HG02852 (cell line): ENCODE data around the gene AGO4.
"Not testable (repeated sequence)": the region's sequence is repeated elsewhere in the genome, so short reads cannot be mapped to it uniquely, and the experiment has no call there.

Source experiments
- ATAC-seq: cut with Tn5 transposase; IDR thresholded peaks from one replicate; pipeline ENCODE4 v1.9.1; 2021; ENCODE audit warnings: mild to moderate bottlenecking, moderate library complexity; ENCODE audit not compliant: unreplicated experiment

AGO4 gene

DNA sequence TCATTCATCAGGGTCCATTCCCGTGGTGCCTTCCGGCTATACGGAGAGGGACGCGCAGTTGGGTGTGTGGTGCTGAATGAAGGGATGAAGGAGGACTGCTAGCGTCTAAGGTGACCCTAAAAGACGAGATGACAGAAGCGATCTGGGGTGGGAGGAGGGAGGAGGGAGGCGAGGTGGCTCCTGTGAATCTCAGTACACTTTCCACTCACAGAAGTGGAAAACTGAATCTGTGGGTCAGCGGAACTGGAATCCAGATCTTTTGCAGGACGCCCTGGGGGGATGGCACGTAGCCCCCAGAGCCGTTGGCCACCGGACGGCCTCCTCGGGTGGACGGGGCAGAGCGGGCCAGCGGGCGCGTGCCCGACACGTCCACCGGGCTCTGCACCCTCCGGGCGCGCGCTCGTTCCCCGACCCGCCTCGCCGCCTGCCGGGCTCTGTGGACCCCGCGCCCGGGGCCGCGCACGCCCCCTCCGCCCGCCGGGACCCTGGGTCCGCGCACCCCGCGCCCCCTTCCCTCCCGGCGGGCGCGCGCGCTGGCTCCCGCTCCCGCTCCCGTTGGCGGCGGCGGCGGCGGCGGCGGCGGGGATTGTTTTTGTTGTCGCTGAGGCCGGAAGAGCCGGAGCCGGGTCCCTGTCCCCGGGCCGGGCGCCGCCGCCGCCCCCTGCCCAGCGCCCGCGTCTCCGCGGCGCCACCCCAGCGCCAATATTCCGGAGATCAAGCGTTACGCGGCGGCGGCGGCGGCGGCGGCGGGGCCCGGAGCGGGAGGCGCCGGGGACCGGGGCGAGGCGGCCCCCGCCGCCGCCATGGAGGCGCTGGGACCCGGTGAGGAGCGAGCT is at the start of gene AGO4:
TSS of gene AGO4 (plus strand) at position 403 of the 836 bp plus-strand sequence. CDS start at position 804, 401 bp downstream.
- ATAC-seq, result peak; percentile 49

DNA sequence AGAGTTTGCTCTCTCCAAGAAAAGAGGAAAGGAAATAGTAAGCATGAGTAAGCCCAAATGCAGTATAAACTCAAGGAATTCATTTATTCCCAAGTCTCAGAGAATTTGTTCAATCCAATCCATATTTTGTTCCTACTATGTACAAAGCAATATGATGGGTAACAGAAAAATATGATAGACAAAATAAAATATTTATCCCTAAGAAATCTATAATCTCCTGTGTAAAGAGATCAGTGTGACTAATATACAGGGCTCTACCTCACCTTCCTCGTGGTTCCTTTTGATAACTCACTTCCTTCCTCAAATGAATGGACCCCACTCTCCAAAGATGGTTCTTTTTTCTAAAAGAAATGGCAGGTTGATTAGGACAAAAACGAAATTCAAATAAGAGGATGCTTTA is 45.7 kb upstream of the AGO4 start:
- ATAC-seq, result no peak

DNA sequence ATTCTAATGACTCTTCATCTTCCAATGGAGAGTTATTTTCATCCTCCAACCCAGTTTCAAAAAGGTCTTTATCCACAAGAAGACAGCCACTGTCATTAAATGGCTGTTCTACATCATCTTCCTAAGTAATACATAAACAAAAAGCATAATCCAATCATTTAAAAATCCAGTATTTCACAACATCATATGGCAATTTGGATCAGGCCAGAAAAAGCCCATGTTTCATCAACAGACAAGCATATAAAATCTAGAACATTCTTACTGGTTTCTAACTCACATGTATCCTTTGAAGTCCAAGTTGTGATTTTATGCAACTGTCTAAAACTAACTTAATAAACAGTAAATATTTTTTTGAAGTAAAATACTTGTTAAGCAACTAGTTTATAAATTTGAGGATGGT is 44.6 kb upstream of the AGO4 start:
- ATAC-seq, result no peak

- no peak for ATAC-seq
Observed at GRCh38 chr1:35764283-35764682, 43.5 kb upstream of the AGO4 start.

DNA sequence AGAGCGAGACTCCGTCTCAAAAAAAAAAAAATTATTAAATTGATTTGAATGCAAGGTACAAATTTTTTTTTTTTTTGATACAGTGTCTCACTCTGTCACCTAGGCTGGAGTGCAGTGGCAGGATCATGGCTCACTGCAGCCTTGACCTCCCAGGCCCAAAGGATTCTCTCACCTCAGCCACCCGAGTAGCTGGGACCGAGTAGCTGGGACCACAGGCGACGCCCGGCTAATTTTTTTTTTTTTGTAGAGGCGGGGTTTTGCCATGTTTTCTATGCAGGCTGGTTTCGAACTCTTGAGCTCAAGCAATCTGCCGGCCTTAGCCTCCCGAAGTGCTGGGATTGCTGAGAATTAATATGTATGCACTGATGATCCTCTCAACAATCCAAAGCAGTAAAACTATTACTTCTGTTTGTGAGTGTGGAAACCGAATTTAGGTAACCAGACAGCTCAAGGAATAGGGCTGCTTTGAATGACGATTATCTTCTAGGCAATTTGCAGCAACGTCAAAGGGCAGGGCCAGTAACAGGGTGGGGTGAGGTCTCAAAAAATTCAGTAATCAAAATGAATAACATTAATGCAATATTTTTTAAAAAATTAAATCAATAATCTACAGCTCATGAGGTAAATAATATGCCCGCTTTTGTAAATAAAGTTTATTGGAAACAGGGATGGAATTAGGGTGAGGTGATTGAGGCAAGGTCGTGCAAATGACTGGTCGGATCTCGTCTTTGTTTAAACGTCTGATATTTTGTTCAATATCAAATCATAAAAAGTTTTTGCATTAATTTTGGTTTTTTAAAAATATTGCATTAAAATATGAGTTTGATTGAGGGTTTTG is 39.2 kb upstream of the AGO4 start:
- no peak for ATAC-seq

DNA sequence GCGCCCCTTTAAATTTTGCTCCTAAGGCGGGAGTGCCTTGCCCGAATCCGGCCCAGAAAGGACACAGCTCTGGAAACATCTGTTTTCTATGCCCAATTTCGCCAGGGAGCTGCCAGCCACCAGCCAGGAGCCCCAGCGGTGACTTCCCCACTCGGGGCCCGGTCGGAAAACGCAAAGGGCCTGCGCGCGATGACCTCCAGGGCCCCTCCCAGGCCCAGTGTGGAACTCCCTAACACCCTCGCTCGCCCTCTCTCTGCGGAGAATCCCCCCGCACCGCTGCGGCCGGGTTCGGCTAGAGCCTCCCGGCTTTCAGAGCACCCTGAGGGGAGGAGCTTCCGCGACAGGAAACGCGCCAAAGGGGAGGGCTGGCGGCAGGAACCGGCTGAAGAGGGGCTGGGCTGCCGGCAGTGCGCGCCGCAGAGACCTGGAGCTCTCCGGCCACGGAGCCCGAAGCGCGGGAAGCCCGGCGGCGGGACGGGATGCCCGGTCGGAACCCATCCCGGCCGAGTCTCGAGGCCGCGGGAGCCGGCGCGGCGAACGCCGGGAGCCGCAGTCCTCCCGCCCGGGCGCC is 38.5 kb upstream of the AGO4 start:
- ATAC-seq, result peak; percentile 78

DNA sequence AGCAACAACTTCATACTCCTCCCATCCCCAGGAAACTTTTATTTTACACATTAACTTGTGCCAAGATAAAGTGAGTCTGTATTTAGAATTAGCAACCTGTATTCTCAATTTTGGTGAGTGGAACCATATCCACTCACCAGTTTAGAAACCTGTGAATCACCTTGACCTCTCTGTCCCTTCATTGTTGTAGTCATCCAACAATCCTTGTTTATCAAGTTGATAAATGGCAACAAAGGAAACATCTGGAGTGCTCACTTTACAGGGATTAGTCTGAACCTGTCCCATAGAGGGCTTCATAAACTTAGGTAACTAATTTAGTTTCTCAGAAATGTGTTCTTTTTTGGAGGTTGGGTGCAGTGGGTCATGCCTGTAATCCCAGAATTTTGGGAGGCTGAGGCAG is 34.1 kb upstream of the AGO4 start:
- no peak for ATAC-seq

DNA sequence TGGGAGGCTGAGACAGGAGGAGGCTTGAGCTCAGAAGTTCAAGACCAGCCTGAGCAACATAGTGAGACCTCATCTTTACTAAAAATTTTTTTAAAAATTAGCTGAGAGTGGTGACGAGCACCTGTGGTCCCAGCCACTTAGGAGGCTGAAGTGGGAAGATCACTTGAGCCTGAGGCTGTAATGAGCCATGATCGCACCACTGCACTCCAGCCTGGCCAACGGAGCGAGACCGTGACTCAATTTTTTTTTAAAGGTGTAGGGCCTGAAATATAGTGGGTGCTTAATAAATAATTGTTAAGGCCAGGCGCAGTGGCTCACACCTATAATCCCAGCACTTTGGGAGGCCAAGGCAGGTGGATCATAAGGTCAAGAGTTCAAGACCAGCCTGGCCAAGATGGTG is 31.6 kb upstream of the AGO4 start:
- ATAC-seq, result not testable (repeated sequence)

DNA sequence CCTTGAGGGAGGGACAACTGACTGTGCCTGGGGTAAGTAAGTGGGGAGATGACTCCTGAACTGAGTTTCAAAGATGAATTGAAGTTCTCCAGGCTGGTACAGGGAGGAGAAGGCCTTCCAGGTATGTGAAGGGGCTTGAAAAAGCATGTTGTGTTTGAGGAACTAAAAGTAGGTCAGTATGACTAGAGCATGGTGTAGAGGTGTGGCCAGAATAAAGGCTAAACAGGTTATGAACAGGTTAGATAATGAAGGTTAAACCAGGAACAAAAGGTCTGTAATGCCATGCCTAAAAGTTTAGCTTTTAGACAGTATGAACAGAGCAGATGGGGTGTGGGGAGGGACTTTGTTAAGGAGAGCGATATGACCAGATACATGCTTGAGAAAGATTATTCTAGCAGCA is 30.7 kb upstream of the AGO4 start:
- ATAC-seq, result no peak

DNA sequence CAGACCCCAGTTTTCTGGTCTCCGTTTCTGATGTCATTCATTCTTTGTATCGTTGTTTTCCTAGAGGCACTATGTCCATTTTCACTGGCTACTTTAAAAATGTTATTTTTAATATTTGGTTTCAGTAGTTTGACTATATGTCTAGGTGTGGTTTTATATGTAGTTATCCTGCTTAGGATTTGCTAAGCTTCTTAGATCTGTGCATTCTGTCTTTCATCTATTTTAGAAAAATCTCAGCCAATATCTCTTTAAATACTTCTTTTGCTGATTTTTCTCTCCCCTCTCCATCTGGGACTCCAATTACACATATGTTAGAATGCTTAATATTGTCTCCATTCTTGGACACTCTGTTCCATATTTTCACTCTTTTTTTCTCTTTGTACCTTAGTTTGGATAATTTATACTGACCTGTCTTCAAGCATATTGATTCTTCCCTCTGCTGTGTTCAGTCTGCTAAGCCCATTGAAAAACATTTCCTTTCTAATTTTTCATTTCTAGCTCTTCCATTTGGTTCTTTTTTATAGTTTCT is 24.7 kb upstream of the AGO4 start:
- ATAC-seq, result no peak

GRCh38 chr1:35784364-35784763 is 23.5 kb upstream of the AGO4 start:
- ATAC-seq, result not testable (repeated sequence)

DNA sequence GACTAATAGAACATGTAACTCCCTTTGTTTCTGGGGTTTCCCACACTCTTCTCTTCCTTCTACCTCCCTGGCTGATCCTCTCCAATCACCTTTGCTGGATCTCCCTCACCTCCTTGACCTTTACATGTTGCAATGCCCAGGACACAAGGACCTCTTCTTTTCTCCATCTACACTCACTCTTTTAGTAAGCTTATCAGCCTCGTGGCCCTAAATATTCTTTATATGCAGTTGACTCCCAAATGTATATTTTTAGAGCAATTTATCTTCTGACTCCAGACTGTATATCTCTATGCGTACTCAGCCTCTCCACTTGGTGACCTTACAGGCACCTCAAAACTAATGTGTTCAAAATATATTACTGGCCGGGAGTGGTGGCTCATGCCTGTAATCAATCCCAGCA is 19.7 kb upstream of the AGO4 start:
- ATAC-seq, result no peak

DNA sequence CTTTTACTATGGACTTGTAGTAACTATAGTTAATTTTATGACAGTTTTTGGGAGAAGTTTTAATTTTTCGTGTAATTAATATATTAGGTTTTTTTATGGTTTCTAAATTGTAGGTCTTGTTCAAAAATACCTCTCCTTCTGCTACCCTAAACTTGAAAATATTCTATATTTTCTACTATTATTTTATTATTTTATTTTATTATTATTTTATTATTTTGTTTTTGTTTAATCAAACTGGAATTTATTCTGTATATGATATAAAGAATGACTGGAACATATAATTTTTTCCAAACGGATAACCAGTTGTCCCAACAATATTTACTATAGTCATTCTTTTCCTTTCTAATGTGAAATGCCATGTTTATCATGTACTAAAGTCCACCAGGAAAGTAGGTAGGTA is 17.1 kb upstream of the AGO4 start:
- no peak for ATAC-seq

- ATAC-seq, result no peak
Observed at GRCh38 chr1:35795295-35795694, 12.5 kb upstream of the AGO4 start.

GRCh38 chr1:35797380-35797779 is 10.4 kb upstream of the AGO4 start:
- ATAC-seq, result no peak

DNA sequence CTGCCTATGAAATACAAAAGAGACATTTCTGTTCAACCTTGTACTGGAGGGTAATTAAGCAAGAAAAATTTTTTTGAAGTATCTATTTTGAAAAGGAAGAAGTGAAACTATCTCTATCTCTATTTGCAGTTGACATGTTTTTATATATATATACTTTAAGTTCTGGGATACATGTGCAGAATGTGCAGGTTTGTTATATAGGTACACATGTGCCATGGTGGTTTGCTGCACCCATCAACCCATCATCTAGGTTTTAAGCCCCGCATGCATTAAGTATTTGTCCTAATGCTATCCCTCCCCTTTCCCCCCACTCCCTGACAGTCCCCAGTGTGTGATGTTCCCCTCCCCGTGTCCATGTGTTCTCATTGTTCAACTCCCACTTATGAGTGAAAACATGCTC is 9.8 kb upstream of the AGO4 start:
- ATAC-seq, result not testable (repeated sequence)

GRCh38 chr1:35800167-35800887 is 7.5 kb upstream of the AGO4 start:
- not testable (repeated sequence) for ATAC-seq

- peak; percentile 43 for ATAC-seq
Observed at GRCh38 chr1:35808450-35809113, 766 bp downstream of the AGO4 start.

DNA sequence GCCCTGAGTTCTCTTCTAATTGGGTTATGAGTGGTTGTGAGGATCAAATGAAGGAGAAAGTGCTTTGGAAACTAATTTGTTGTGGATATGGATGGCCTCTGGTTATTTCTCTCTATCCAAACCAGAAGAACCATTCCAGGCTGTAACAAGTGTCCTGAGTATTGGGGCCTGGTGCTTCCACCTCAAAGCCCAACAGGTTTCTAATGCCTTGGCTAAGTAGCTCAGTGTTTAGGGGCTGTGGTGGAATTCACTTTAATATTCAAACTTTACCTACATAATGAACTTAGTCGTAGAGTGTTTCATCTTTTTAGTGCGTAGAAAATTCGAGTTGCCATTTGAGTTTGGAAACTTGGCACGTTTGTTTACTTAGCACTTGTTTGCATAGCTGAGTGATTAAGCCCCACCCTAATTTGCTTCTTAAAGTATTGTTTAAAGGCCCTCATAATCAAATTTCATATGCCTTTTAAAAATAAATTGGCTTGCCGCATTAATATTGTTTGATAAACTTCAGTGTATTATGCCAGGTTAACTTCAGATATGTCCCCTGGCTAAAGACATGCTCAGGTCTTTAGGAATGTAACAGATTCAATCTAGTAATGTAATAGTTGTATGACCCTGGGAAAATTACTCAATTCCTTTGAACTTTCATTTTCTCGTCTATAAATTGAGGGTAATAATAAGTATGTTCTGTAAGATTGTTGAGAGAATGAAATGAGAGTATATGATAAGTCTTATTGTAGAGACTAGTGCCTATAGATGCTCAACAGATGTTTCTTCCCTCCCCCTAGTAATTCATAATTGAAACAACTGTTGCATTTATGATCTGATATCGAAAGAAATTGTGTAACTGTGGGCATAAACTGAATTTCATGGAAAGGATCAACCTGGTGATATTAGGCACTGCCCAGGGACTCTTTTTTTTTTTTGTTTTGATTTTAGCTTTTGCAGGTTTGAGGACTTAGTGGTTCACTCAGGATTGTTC is 1.6 kb downstream of the AGO4 start:
- no peak for ATAC-seq
